ENCODE results near the gene MEGF9. TPM values are rescaled to one million over a fixed set of nuclear protein-coding genes. Genes with fewer than 3 reads are reported as not detected.

The MEGF9 gene
- total and polyA plus RNA-seq, 2 donors (not counting 1 experiment from before 2014, with no cell fraction given) = 3.5 to 11.3 TPM

DNA sequence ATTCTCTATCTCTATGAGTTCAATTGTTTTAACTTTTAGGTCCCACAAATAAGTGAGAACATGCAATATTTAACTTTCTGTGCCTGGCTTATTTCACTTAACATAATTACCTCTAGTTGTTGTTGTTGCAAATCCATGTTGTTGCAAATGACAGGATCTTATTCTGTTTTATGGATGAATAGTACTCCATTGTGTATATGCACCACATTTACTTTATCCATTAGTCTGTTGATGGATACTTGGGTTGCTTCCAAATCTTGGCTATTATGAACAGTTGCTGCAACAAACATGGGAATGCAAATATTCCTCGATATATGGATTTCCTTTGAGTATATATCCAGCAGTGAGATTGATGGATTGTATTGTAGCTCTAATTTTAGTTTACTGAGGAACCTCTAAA, 36.3 kb downstream of the MEGF9 start:
- Histone ChIP-seq H2AFZ (ENCODE audit: insufficient read depth, low read depth, low read length, poor library complexity, severe bottlenecking) (no peak overlapping the region), H3K4me3 (ENCODE audit: control extremely low read depth in 1 of 5, extremely low read depth in 1 of 5, insufficient read depth in 1 of 5, low read depth in 2 of 5, low read length in 4 of 5) (no peak overlapping the region), H3K4me1 (ENCODE audit: control insufficient read depth in 2 of 2, insufficient read depth in 2 of 2, low read length in 2 of 2) (peaks cover 6 to 7% of the 10 kb centered on the region in 2 donors), H3K9me3 (ENCODE audit: control extremely low read depth in 1 of 3, control insufficient read depth in 2 of 3, insufficient read depth in 1 of 3, low read length in 2 of 3) (no peaks in the 10 kb centered on the region), H3K9ac (ENCODE audit: low read length) (no peak overlapping the region), H3K27ac (ENCODE audit: low read length in 2 of 2) (no peak overlapping the region), H3K79me2 (ENCODE audit: control insufficient read depth, insufficient read depth, low read length) (peaks cover 14% of the 10 kb centered on the region), H3K36me3 (replicated peaks in 1 of 2; ENCODE audit: control extremely low read depth in 1 of 2, control insufficient read depth in 1 of 2, extremely low read depth in 1 of 2, insufficient read depth in 2 of 2, low read length in 1 of 2) (no peaks in the 10 kb centered on the region), H3K27me3 (replicated peaks in 1 of 4; ENCODE audit: control extremely low read depth in 1 of 4, control insufficient read depth in 3 of 4, insufficient read depth in 4 of 4, low read length in 3 of 4) (no peaks in the 10 kb centered on the region), H4K20me1 (ENCODE audit: control insufficient read depth, insufficient read depth, low read length, poor library complexity, severe bottlenecking) (peaks cover 6% of the 10 kb centered on the region), H3K4me2 (replicated peaks; ENCODE audit: low read depth, low read length, poor library complexity, severe bottlenecking) (no peak overlapping the region)
- Mint-ChIP-seq H3K27me3 (no peaks in the 10 kb centered on the region), H3K9me3 (ENCODE audit: insufficient read depth) (no peaks in the 10 kb centered on the region), H3K4me3 (no peak overlapping the region), H3K4me1 (peaks cover 13% of the 10 kb centered on the region), H3K27ac (no peak overlapping the region)
- no CpG with 5 or more reads among the region's 1 CpG for WGBS (ENCODE audit: insufficient coverage)
- CTCF ChIA-PET = no interaction called here
- POLR2A ChIA-PET = no interaction called here
- intact Hi-C loops (cut with micrococcal nuclease) = no loop called here
- DNase-seq (no peak), ATAC-seq (ENCODE audit: low read depth) (no peak)
- no peak for TF ChIP-seq EZH2 (IDR thresholded peaks at IDR 0.05; ENCODE audit: borderline replicate concordance, insufficient read depth, low read depth, low read length, poor library complexity, severe bottlenecking)
- TF ChIP-seq CTCF (IDR thresholded peaks at IDR 0.05) = no peak

- no peak for DNase-seq
- H4K20me1 ChIP-seq (ENCODE audit: control insufficient read depth, insufficient read depth, low read length, poor library complexity, severe bottlenecking) = peaks cover 6% of the 10 kb centered on the region
- Mint-ChIP-seq H3K9me3 (ENCODE audit: insufficient read depth) (no peaks in the 10 kb centered on the region), H3K4me1 (peaks cover 3% of the 10 kb centered on the region), H3K4me3 (no peak overlapping the region), H3K27ac (no peak overlapping the region), H3K27me3 (no peaks in the 10 kb centered on the region)
- no peak for ATAC-seq (ENCODE audit: low read depth)
- WGBS (ENCODE audit: insufficient coverage) = no CpG with 5 or more reads among the region's 12 CpGs
- H3K79me2 ChIP-seq (ENCODE audit: control insufficient read depth, insufficient read depth, low read length) = peaks cover 22% of the 10 kb centered on the region
- H3K9ac ChIP-seq (ENCODE audit: low read length) = no peak overlapping the region
- POLR2A ChIA-PET = no interaction called here
- no peaks in the 10 kb centered on the region for H3K4me1 ChIP-seq (ENCODE audit: control insufficient read depth in 2 of 2, insufficient read depth in 2 of 2, low read length in 2 of 2)
- CTCF ChIA-PET = no interaction called here
- H3K36me3 ChIP-seq (replicated peaks in 1 of 2; ENCODE audit: control extremely low read depth in 1 of 2, control insufficient read depth in 1 of 2, extremely low read depth in 1 of 2, insufficient read depth in 2 of 2, low read length in 1 of 2) = no peaks in the 10 kb centered on the region
- no peaks in the 10 kb centered on the region for H3K27me3 ChIP-seq (replicated peaks in 1 of 4; ENCODE audit: control extremely low read depth in 1 of 4, control insufficient read depth in 3 of 4, insufficient read depth in 4 of 4, low read length in 3 of 4)
- H3K4me2 ChIP-seq (replicated peaks; ENCODE audit: low read depth, low read length, poor library complexity, severe bottlenecking) = no peak overlapping the region
- no peak overlapping the region for H2AFZ ChIP-seq (ENCODE audit: insufficient read depth, low read depth, low read length, poor library complexity, severe bottlenecking)
- intact Hi-C loops (cut with micrococcal nuclease) = no loop called here
- H3K9me3 ChIP-seq (ENCODE audit: control extremely low read depth in 1 of 3, control insufficient read depth in 2 of 3, insufficient read depth in 1 of 3, low read length in 2 of 3) = no peaks in the 10 kb centered on the region
- H3K27ac ChIP-seq (ENCODE audit: low read length in 2 of 2) = no peak overlapping the region
- no peak for TF ChIP-seq CTCF (IDR thresholded peaks at IDR 0.05)
- no peak for TF ChIP-seq EZH2 (IDR thresholded peaks at IDR 0.05; ENCODE audit: borderline replicate concordance, insufficient read depth, low read depth, low read length, poor library complexity, severe bottlenecking)
- H3K4me3 ChIP-seq (ENCODE audit: control extremely low read depth in 1 of 5, extremely low read depth in 1 of 5, insufficient read depth in 1 of 5, low read depth in 2 of 5, low read length in 4 of 5) = no peak overlapping the region
Observed at GRCh38 chr9:120676767-120677402, 37.4 kb downstream of the MEGF9 start.
